Small intestine (tissue), 7 donors: ENCODE results near the gene EPS8L1. TPM values are rescaled to one million over a fixed set of nuclear protein-coding genes. Genes with fewer than 3 reads are reported as not detected.
A peak's percentile ranks its signal among the peaks of the same experiment; 100 is the strongest.

Experiments
- DNase-seq, 2 donors: peaks; one replicate each; pipeline versions ENCODE4 v3.0.0 to v3.0.0-alpha.2; 2013
- FAIRE-seq: peaks from 2 replicates; lab custom pipeline; 2012; peaks lifted over from hg19 to GRCh38; lab: Jason Lieb, UNC
- H3K27ac ChIP-seq, 3 donors: one replicate each; pipeline ENCODE4 v1.5.1; 2013; ENCODE audit warnings: low read length in 2 of 3, mild to moderate bottlenecking in 2 of 3, control low read depth in 1 of 3, inconsistent platforms in 1 of 3, low read depth in 1 of 3, moderate library complexity in 1 of 3
- H3K27me3 ChIP-seq, 3 donors: one replicate each; pipeline ENCODE4 v1.6.1; 2013; ENCODE audit warnings: low read length in 3 of 3, inconsistent platforms in 1 of 3; ENCODE audit not compliant: control insufficient read depth in 3 of 3, insufficient read depth in 3 of 3
- H3K36me3 ChIP-seq, 3 donors: one replicate each; pipeline ENCODE4 v1.6.1; 2013; ENCODE audit warnings: low read length in 3 of 3, inconsistent platforms in 1 of 3, low read depth in 1 of 3, mild to moderate bottlenecking in 1 of 3, moderate library complexity in 1 of 3; ENCODE audit not compliant: control insufficient read depth in 3 of 3, insufficient read depth in 2 of 3
- H3K4me1 ChIP-seq, 3 donors: one replicate each; pipeline ENCODE4 v1.6.1; 2013; ENCODE audit warnings: low read length in 2 of 3, inconsistent platforms in 1 of 3, low read depth in 1 of 3, mild to moderate bottlenecking in 1 of 3, moderate library complexity in 1 of 3; ENCODE audit not compliant: control insufficient read depth in 3 of 3, insufficient read depth in 2 of 3
- H3K4me3 ChIP-seq, 3 donors: one replicate each; pipeline ENCODE4 v1.5.1; 2013; ENCODE audit warnings: low read length in 3 of 3, control low read depth in 1 of 3, inconsistent platforms in 1 of 3, low read depth in 1 of 3, mild to moderate bottlenecking in 1 of 3, moderate library complexity in 1 of 3
- H3K9me3 ChIP-seq, 2 donors: one replicate each; pipeline ENCODE4 v1.6.1; 2013; ENCODE audit warnings: low read depth in 1 of 2, low read length in 1 of 2; ENCODE audit not compliant: control insufficient read depth in 2 of 2, insufficient read depth in 1 of 2
- WGBS, 3 donors: extraction: QIAGEN DNeasy Blood & Tissue Kit; methylation state at CpG; one replicate each; pipeline ENCODE4 v1.1.7; 2013; 5-methylcytosine and 5-hydroxymethylcytosine counted together
- polyA plus RNA-seq, 4 donors: library from polyadenylated mRNA; stranded (reverse) in 3 of 4; unstranded in 1 of 4; fragments of 200-250 nt in 3 of 4; fragments of 120-200 nt in 1 of 4; gene quantifications; one replicate each; pipeline versions ENCODE4 v1.2.1 to v1.2.3, GENCODE V29; 2013
- donor health status: healthy with polysubstance abuse.
- donor health status: control.
- donor health status: control.
- donor health status: Bipolar disorder and iron deficiency.
- donor health status: healthy.

Gene EPS8L1
- polyA plus RNA-seq, 4 donors, result 11.7 to 23.8 (median 19.1) TPM

DNA sequence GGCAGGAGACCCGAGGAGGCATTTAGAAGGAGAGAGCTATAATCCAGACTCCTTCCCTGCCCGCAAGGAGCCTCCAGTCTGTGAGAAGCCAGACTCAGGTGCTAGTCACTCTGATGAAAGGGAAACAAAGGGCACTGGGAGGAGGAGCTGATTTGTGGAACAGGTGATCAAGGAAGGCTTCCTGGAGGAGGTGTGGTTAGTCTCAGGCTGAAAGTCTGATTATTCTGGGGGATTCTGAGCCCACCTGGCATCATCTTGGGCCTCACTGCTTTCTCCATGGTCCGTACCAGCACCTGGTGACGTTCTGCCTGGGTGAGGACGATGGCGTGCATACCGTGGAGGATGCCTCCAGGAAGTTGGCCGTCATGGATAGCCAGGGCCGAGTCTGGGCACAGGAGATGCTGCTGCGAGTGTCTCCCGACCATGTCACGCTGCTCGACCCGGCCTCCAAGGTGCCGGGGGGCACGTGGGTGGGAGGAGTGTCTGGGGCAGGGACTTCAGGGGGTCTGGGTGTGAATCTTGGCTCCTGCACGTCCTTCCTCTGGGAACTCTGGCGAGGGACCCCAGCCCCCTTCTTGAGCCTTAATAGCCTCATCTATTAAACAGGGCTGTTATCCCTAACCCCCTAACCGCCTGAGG is 3.9 kb downstream of the EPS8L1 start:
- no peaks in the 10 kb centered on the region for H3K36me3 ChIP-seq
- H3K27ac ChIP-seq, result no peak overlapping the region
- 68 to 84% (median 76%) methylated on average over 18 to 19 of the region's 19 CpGs for WGBS, 3 donors
- DNase-seq, result no peak
- H3K4me3 ChIP-seq, result no peak overlapping the region
- H3K27me3 ChIP-seq, result peaks cover 0 to 49% (median 5%) of the 10 kb centered on the region in 3 donors
- no peak for FAIRE-seq
- H3K4me1 ChIP-seq, result peaks cover 0 to 31% (median 5%) of the 10 kb centered on the region in 3 donors
- peaks cover 0 to 3% of the 10 kb centered on the region in 2 donors for H3K9me3 ChIP-seq

DNA sequence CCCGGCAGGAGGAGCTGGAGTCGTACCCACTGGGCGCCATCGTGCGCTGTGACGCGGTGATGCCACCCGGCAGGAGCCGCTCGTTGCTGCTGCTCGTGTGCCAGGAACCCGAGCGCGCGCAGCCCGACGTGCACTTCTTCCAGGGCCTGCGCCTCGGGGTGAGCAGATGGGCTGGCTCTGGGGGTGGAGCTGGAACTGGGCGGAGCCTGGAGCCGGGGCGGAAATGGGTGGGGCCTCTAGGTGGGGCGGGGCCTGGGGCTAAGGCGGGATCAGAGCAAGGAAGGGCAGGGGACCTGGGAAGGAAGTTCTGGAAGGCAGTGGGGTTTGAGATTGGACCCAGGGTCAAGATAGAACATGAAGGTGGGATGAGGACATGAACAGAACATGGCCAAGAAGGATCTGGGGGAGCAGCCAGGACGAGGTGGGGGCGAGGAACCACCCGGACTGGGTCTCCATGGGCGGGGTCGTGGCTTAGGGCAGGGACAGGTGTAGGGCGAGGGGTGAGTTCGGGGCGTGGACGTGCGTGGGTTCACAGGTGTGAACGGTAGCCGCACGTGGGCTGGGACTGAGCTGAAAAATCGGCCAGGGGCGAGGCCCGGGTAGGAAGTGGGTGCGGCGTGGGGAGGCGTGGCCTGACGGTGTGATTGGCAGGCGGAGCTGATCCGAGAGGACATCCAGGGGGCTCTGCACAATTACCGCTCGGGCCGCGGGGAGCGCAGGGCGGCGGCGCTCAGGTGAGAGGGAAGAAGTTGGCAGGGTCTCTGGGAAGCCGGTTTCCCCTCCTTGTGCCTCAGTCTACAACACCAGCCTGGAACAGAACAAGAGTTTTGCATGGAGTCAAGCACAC is 4.7 kb downstream of the EPS8L1 start:
- Histone ChIP-seq H3K9me3 (peaks cover 0 to 3% of the 10 kb centered on the region in 2 donors), H3K4me1 (peaks cover 0 to 30% (median 5%) of the 10 kb centered on the region in 3 donors), H3K27ac (peak overlapping the region; percentile 73 to 95 (median 86)), H3K4me3 (peak overlapping the region in 2 of 3 donors; percentile 50 to 51), H3K27me3 (peaks cover 0 to 57% (median 5%) of the 10 kb centered on the region in 3 donors), H3K36me3 (no peaks in the 10 kb centered on the region)
- DNase-seq (peak; percentile 87 to 89), FAIRE-seq (no peak)
- WGBS, 3 donors, result 3 to 5% (median 3%) methylated on average over 55 of the region's 55 CpGs

DNA sequence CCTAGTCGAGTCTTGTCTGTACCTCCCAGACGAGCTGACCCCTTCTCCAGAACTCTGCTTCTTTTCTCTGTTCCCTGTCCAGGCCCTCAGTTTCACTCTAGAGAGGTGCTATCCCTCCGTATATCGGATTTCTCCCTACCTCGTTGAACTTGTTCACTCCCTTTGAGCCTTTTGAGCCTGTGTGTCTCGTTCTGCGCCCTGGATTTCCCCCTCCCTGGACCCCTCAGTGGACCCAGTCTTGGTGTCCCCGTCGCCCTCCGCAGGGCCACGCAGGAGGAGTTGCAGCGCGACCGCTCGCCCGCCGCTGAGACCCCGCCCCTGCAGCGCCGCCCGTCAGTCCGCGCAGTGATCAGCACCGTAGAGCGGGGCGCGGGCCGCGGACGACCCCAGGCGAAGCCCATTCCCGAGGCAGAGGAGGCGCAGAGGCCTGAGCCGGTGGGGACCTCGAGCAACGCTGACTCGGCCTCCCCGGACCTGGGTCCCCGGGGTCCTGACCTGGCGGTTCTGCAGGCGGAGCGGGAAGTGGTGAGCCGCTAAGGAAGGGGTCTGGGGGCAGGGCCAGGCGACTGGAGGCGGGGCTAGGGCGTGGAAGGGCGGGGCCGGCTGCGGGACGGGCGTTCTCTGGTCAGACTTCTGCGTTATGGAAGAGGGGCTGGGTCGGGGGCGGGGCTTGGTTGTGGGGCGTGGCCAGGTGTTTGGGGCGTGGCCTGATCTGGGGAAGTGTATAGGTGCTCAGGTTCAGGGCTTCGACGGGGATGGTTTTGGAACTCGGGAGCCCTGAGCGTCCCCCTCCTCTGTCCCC is 5.5 kb downstream of the EPS8L1 start:
- peak overlapping the region; percentile 31 to 51 (median 50) for H3K4me3 ChIP-seq
- DNase-seq (peak; percentile 90 to 94), FAIRE-seq (no peak)
- H3K9me3 ChIP-seq, result peaks cover 0 to 3% of the 10 kb centered on the region in 2 donors
- peak overlapping the region; percentile 73 to 95 (median 86) for H3K27ac ChIP-seq
- H3K4me1 ChIP-seq, result peaks cover 0 to 25% (median 5%) of the 10 kb centered on the region in 3 donors
- H3K36me3 ChIP-seq, result no peaks in the 10 kb centered on the region
- H3K27me3 ChIP-seq, result peaks cover 0 to 65% (median 5%) of the 10 kb centered on the region in 3 donors
- 0 to 2% (median 1%) methylated on average over 48 to 60 of the region's 60 CpGs for WGBS, 3 donors

GRCh38 chr19:55081770-55082019 is 6.0 kb downstream of the EPS8L1 start:
- Histone ChIP-seq H3K36me3 (no peaks in the 10 kb centered on the region), H3K27me3 (peaks cover 0 to 70% (median 5%) of the 10 kb centered on the region in 3 donors), H3K9me3 (peaks cover 0 to 3% of the 10 kb centered on the region in 2 donors), H3K4me1 (peaks cover 0 to 25% (median 6%) of the 10 kb centered on the region in 3 donors), H3K4me3 (peak overlapping the region in 1 of 3 donors; percentile 16), H3K27ac (no peak overlapping the region)
- FAIRE-seq (no peak), DNase-seq (no peak)
- 7 to 10% (median 8%) methylated on average over 11 to 22 of the region's 22 CpGs for WGBS, 3 donors

- Histone ChIP-seq H3K36me3 (no peaks in the 10 kb centered on the region), H3K4me3 (peak overlapping the region in 1 of 3 donors; percentile 16), H3K27ac (no peak overlapping the region), H3K4me1 (peaks cover 0 to 30% (median 7%) of the 10 kb centered on the region in 3 donors), H3K27me3 (peaks cover 0 to 76% (median 5%) of the 10 kb centered on the region in 3 donors), H3K9me3 (peaks cover 0 to 3% of the 10 kb centered on the region in 2 donors)
- FAIRE-seq (no peak), DNase-seq (peak; percentile 31 to 32)
- WGBS, 3 donors, result 10 to 18% (median 13%) methylated on average over 58 to 64 of the region's 64 CpGs
Observed at GRCh38 chr19:55082020-55082851, 6.6 kb downstream of the EPS8L1 start.

DNA sequence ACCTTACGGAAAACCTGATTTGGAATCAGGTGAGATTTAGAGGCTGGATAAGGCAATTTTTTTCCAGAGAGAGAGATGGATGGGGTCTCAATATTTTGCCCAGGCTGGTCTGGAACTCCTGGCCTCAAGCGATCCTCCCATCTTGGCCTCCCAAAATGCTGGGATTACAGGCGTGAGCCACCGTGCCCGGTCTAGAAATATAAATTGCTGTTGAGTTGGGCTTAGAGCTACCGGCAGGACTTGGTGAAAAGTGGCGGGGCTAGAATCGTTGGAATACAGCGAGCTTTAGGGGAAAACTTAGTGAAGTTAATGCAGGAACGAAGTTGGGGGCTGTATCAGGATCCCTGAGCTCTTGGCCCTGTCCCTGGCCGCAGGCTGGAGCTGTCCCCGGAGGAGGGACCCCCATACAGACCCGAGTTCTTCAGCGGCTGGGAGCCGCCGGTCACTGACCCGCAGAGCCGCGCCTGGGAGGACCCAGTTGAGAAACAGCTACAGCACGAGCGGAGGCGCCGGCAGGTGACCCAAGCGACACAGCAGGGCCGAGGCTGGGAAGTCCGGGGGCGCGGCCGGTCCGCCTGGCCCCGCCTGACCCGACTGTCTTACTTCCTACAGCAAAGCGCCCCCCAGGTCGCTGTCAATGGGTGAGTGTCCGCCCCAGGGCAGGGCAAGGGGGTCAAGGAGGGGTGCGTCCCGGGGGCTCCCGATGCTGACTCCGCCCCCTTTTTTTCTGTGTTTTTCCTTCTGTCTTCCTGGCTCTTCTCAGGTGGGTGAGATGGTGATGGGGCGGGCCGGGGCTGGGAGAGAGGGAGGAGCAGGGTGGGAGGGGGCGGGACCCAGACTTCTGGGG is 7.6 kb downstream of the EPS8L1 start:
- Histone ChIP-seq H3K27ac (no peak overlapping the region), H3K4me1 (peaks cover 0 to 40% (median 7%) of the 10 kb centered on the region in 3 donors), H3K27me3 (peaks cover 0 to 86% (median 5%) of the 10 kb centered on the region in 3 donors), H3K4me3 (no peak overlapping the region), H3K36me3 (peaks cover 0 to 6% (median 0%) of the 10 kb centered on the region in 3 donors), H3K9me3 (peaks cover 0 to 3% of the 10 kb centered on the region in 2 donors)
- WGBS, 3 donors, result 38 to 41% (median 40%) methylated on average over 41 to 42 of the region's 42 CpGs
- DNase-seq (peak in 1 of 2 donors; percentile 37), FAIRE-seq (no peak)

- Histone ChIP-seq H3K9me3 (peaks cover 0 to 3% of the 10 kb centered on the region in 2 donors), H3K27me3 (peaks cover 0 to 87% (median 5%) of the 10 kb centered on the region in 3 donors), H3K36me3 (peaks cover 0 to 10% (median 0%) of the 10 kb centered on the region in 3 donors), H3K4me3 (no peak overlapping the region), H3K4me1 (peaks cover 0 to 43% (median 7%) of the 10 kb centered on the region in 3 donors), H3K27ac (no peak overlapping the region)
- DNase-seq, result no peak
- 79 to 82% (median 81%) methylated on average over 10 of the region's 10 CpGs for WGBS, 3 donors
- no peak for FAIRE-seq
Observed at GRCh38 chr19:55084416-55084815, 8.7 kb downstream of the EPS8L1 start.
